OCI-LY7 (cell line): ENCODE data around the gene GRXCR1.

Experiments
- EZH2phosphoT487 ChIP-seq: fragments of 200-600 bp; sonication (generic); IDR thresholded peaks from 2 replicates; pipeline ENCODE4 v1.6.1; 2018; ENCODE audit warnings: low read depth, borderline replicate concordance, mild to moderate bottlenecking, mixed run types, antibody characterized with exemption, low read length, moderate library complexity, mixed read lengths
- TF ChIP-seq, protein P1 (sequence below): fragments of 200-600 bp; sonication (generic); conservative IDR thresholded peaks from 2 replicates; pipeline ENCODE4 v1.5.1; 2014; ENCODE audit warnings: mild to moderate bottlenecking, antibody characterized with exemption, low read length, moderate library complexity, mixed read lengths

GRCh38 chr4:42906891-42907759, 14.6 kb downstream of the GRXCR1 start:
- TF ChIP-seq, protein P1, sequence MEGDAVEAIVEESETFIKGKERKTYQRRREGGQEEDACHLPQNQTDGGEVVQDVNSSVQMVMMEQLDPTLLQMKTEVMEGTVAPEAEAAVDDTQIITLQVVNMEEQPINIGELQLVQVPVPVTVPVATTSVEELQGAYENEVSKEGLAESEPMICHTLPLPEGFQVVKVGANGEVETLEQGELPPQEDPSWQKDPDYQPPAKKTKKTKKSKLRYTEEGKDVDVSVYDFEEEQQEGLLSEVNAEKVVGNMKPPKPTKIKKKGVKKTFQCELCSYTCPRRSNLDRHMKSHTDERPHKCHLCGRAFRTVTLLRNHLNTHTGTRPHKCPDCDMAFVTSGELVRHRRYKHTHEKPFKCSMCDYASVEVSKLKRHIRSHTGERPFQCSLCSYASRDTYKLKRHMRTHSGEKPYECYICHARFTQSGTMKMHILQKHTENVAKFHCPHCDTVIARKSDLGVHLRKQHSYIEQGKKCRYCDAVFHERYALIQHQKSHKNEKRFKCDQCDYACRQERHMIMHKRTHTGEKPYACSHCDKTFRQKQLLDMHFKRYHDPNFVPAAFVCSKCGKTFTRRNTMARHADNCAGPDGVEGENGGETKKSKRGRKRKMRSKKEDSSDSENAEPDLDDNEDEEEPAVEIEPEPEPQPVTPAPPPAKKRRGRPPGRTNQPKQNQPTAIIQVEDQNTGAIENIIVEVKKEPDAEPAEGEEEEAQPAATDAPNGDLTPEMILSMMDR: no peak
- no peak for TF ChIP-seq EZH2phosphoT487
